Activated CD8-positive, alpha-beta memory T cell treated with anti-CD3 and anti-CD28 coated beads, Interleukin-2, amount 50 U/mL, for 48 hours (primary cell): ENCODE data around the gene NDUFA8.
"Not testable (repeated sequence)": the region's sequence is repeated elsewhere in the genome, so short reads cannot be mapped to it uniquely, and the experiment has no call there.

Experiments used
- DNase-seq: peaks from one replicate; pipeline ENCODE4 v3.0.0-alpha.2; 2020

Gene NDUFA8

GRCh38 chr9:122119166-122119521 lies 40.4 kb downstream of the NDUFA8 start:
- DNase-seq = no peak

DNA sequence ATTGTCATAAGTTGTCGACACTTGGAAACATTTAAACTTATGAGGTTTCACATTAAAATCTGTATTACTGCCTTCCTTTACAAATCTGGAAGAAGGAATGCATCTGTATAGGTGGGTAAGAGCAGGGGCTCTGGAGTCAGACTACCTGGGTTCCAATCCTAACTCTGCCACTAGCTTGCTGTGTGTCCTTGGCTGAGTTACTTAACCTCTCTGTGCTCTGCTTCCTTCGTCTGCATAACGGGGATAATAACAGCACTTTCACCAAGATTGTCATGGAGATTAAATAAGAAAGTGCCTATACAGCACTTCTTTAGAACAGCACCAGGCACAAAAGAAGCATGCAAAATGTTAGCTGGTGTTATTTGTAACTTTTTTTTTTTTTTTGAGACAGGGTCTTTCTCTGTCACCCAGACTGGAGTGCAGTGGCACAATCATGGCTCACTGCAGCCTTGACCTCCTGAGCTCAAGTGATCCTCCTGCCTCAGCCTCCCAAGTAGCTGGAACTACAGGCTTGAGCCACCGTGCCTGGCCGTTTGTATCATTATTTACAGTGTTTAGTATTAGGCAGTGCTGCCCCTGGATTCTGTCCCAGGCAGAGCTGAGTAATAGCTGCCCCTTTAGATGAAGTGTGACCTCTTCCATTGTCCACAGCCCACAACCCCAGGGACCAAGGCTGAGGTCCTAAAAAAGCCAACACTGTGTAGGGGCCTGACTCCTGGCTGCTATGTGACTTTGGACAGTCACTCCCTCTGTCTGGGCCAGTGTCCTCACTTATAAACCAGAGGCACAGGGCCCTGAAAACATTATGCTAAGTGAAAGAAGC lies 41.0 kb downstream of the NDUFA8 start:
- DNase-seq = no peak

- DNase-seq = not testable (repeated sequence)
These were observed 42.3 kb downstream of the NDUFA8 start for GRCh38 chr9:122117241-122117640.

DNA sequence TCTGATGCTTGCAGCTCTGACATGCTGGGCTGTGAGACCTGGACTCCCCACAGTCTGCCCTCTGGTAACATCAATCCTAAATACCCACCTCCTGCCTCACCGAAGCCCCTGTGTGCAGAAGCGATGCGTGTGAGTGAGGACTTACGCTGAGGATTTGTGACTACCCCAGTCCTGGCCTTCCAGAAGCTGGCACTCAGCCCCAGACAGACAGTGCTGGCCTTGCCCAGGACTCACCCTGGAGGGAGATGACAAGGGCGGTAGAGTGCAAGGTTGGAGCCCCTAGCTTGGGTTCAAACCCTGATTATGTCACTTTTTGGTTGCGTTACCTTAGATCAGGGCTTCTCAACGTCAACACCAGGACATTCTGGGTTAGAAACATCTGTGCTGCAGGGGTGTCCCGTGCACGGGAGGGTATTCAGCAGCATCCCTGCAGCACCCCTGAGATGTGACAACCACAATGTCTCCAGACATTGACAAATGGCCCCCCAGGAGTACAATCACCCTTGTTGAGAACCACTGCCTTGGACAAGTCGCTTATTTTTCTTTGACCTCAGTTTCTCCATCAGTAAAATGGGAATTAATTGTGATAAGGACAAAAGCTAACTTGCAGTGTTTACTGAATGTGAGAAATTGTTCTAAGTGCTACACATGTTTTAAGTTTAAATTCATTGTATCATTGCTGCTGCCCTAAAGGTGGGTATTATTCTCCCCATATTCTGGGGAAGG lies 43.0 kb downstream of the NDUFA8 start:
- DNase-seq = no peak

DNA sequence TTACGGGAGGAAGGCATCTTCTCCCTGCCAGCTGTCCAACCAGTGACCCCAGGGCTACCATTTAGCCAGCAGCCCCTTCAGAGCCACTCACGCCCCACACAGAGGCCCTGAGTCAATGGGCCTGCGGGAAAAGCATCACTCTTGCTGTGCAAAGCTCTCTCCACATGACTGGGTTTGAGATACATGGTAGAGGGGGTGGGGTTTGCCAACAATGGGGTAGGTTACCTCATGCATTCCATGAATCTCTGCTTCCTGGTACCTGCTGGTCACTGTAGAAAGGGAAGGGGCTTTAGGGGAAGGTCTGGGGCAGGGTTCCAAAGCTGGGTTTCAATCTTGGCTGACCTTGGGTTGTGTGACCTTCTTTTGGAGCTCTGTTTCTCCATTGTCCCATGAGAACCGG lies 43.5 kb downstream of the NDUFA8 start:
- no peak for DNase-seq

- DNase-seq = no peak
These were observed 44.2 kb downstream of the NDUFA8 start for GRCh38 chr9:122115176-122116035.

DNA sequence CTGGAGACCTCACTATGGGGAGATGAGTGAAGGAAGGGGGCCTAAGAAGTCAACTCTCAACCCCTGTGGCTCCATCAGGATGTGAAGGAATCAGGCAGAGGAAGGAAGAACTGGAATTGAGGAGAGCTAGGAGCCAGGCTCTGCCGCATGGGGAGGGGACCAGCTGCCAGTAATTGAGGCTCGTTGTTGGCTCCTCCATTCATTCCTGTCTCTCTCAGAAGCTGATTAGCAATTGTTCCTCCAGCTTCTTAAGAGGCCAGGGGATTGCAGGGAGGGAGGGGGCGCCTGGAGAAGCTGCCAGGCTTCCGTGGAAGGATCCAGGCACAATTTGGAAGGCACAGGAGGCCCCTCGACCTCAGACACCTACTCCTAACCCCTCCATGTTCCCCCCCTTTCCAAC lies 46.0 kb downstream of the NDUFA8 start:
- no peak for DNase-seq

- DNase-seq = no peak
These were observed 47.3 kb downstream of the NDUFA8 start for GRCh38 chr9:122112238-122112637.

DNA sequence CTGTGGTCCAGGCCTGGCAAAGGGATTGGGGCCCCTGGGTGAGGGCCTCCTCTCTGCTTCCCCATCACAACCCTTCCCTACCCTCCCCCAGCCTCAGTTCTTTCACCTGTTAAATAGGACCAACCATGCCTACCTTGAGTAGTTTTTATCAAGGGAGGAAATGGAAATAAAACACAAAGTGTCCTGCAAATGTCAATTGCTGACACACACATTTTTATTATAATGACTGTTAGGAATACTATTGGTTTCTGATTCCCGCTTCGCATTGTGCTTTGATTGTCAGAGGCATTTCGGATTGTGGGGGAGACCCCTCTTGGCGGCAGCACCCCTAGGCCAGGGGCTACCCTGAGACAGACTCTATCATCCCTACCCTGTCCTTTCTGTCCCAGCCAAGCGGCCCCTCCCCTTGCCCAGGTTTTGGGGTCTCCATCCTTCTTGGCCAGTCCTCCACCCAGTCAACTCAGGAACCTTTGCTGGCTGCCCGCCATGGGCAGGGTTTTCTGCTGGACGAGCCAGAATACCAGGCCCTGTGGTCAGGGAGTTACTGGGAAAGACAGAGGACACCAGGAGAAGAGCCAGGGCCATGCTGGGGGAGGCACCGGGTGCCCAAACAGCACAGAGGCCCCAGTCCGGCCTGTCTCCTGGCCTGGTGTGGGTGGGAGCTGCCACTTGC lies 48.0 kb downstream of the NDUFA8 start:
- DNase-seq = no peak

DNA sequence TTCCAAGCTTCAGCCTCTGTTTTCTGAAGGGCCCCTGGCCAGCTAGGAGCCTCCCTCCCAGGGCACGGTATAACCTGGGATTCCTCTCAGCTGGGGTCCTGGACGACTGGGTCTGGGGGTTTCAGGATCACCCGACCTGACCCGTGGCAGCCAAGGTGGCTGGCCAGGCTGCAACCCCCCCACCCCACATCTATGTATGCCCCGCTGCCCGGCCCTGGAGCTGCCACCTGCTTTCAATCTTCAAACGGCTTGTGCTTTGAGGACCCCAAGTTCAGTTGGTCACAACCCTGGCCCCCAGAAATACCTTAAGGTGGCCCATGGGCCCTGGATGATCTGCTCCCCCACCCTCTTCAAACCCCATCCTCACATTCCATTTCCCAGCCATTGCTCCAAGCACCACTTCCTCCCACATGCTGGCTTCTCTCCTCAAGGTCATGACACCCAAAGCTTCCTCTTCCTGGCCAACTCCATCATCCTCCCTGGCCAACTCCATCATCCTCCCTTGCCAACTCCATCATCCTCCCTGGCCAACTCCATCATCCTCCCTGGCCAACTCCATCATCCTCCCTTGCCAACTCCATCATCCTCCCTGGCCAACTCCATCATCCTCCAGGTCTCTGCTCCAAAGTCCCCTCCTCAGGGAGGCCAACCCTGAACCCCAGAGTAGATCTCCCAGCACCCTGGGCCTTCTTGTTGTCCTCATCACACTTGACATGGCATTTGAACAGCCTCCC lies 49.3 kb downstream of the NDUFA8 start:
- no peak for DNase-seq

DNA sequence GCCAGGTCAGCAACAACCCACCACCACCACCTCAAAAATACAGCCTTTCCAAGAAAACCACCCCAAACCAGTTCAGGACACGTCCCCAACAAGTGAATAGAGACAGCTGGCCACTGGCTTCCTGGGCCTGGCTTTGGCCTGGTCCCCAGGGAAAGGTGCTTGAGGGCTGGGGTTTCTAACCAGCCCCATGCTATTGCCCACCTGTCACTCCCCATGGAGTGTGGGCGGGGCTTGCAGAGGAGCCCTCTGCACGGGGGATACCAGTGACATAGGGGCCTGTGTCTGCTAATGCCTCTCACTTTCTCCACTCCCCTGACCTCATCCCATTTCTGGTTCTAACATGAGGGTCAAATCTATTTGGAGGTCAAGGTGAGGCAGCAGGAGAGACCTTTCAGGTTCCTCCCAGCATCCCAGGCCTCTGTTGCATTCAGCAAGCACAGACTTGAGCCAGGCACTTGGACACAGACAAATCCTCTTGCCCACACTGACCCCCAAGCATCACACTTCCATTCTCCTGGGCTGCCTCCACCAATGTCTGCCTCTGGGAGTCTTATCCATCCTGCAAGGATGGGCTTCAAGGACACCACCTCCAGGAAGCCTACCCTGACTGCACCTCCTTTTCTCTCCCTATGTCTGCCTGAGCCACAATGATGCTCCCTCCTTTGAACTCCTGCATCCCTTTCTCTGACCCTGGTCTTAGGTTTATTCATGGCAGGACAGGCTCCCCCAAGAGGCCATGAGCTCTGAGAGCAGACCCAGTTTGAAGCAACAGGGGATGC lies 50.4 kb downstream of the NDUFA8 start:
- no peak for DNase-seq

GRCh38 chr9:122107291-122107805 lies 52.2 kb downstream of the NDUFA8 start:
- no peak for DNase-seq

GRCh38 chr9:122106576-122106975 lies 53.0 kb downstream of the NDUFA8 start:
- DNase-seq = no peak

- no peak for DNase-seq
These were observed 55.6 kb downstream of the NDUFA8 start for GRCh38 chr9:122103985-122104384.

- peak; percentile 25 for DNase-seq
These were observed 57.4 kb downstream of the NDUFA8 start for GRCh38 chr9:122102156-122102555.

- DNase-seq = peak; percentile 34
These were observed 58.8 kb downstream of the NDUFA8 start for GRCh38 chr9:122100756-122101155.

DNA sequence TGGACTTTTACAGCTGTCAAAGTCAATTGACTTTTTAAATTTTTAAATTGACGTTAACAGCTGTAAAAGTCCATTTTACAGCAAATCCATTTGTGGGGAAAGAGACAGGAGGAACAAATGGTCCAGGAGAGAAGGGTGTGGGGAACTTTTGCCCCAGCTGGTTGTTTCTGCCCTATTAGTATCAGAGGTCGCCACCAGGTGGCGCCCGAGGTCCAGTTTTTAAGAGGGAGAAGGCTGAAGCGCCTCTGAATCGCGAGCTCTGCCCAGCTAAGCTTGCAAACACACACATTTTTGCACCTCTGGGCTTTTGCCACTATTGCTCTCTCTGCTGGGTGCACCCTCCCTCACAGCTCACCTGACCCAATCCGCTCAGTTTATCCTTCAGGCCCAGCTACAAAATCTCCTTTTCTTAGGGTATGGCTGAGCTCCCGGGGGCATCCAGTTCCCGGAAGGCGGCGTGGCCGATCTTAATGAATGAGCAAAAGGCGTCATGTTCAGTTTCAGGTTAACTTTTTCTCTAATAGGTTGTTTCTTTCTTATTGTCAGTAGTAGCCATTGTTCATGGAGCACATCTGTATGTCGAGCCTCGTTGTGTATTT lies 60.2 kb downstream of the NDUFA8 start:
- peak; percentile 92 for DNase-seq

GRCh38 chr9:122097679-122098315 lies 61.8 kb downstream of the NDUFA8 start:
- DNase-seq = no peak

- peak; percentile 22 for DNase-seq
These were observed 62.8 kb downstream of the NDUFA8 start for GRCh38 chr9:122096620-122097415.
